ENCODE results near the gene AKAP13.
"Not testable (repeated sequence)": the region's sequence is repeated elsewhere in the genome, so short reads cannot be mapped to it uniquely, and the experiment has no call there.

AKAP13 gene

DNA sequence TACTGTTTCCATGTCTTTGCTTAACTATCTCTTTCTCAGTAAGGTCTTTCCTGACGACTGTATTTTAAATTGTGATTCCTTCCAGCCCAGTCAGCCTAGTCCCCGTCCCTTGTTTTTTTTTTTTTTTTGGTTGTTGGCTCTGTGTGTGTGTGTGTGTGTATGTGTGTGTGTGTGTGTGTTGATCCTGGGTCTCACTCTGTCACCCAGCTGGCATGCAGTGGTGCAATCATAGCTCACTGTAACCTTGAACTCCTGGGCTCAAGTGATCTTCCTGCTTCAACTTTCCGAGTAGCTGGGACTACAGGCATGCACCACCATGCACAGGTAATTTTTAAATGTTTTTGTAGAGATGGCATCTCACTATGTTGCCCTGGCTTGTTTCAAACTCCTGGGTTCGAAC, 31.3 kb upstream of the AKAP13 start:
- in situ Hi-C loops (cut with MboI; ENCODE audit: low sequenced_read_pairs): not testable (repeated sequence)

DNA sequence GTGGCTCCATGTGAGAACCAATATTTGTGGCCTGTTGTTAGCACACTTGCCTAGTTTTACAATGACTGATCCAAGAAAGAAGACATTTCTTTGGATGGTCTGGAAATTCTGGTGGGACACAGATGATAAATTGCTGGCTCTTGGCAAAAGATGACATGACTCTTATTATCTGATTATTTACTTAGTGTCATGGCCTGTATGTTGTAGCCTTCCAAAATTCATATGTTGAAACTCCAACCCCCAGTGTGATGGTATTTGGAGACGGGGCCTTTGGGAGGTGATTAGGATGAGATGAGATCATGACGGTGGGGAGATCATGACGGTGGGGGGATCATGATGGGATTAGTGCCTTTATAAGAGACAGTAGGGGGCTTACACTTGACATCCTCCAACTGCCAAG, 30.0 kb upstream of the AKAP13 start:
- in situ Hi-C loops (cut with MboI; ENCODE audit: low sequenced_read_pairs): no loop called here

- in situ Hi-C loops (cut with MboI; ENCODE audit: low sequenced_read_pairs): not testable (repeated sequence)
Measured at GRCh38 chr15:85351501-85351900, 28.9 kb upstream of the AKAP13 start.

GRCh38 chr15:85351965-85352364, 28.4 kb upstream of the AKAP13 start:
- in situ Hi-C loops (cut with MboI; ENCODE audit: low sequenced_read_pairs): no loop called here

DNA sequence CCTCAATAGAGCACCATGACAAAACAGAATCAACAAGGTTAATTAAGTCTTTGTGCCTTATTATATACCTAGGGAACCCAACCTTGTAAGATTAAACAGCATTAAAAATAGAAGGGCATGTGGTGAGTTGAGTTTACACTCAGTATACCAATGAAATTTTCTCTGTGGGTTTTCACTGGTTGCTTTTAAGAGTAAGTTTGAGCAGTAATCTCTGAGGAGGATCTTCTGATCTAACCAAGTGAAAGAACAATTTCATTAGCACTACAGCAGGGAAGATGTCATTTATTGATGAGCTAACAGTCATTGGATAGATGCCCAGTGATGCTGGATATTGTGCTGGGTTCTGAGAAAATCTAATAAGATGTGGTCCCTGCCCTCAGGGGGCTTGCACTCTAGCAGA, 26.9 kb upstream of the AKAP13 start:
- in situ Hi-C loops (cut with MboI; ENCODE audit: low sequenced_read_pairs): no loop called here

DNA sequence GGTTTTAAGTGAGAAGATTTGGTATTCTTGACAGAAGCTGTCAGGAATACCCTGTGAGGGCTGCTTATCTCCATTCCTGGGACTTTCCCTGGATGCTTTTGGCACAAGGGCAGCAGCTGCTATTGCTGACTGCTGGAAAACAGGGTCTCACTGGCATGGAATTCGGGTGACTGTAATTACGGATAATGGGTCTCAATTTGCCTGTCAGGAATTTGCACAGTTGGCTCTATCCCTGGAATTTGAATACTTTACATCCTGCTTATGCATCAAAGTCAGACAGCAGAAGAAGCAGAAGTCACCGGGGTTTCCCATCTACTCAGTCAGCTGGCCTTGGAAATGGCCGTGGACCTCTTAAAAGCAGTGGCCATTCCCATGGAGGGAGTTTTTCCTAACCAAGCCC, 25.9 kb upstream of the AKAP13 start:
- in situ Hi-C loops (cut with MboI; ENCODE audit: low sequenced_read_pairs): no loop called here

GRCh38 chr15:85354948-85355347, 25.5 kb upstream of the AKAP13 start:
- in situ Hi-C loops (cut with MboI; ENCODE audit: low sequenced_read_pairs): no loop called here

DNA sequence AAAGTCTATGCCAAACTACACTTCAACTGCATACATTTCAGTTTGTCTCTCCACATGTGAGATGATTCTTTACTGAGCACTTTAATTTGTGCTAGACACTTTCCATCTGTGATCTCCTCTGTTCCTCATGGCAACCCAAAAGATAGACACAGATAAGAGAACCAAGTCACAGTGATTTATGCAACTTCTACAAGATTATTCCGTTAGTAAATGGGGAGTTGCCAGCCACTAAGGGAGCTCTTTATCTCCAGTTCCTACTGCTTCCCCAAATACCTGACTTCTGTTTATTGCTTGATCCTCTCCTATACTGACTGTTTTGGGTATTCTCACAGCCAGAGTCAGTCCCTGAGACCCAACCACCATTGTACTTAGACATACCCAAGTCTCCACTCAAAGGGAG, 24.1 kb upstream of the AKAP13 start:
- in situ Hi-C loops (cut with MboI; ENCODE audit: low sequenced_read_pairs): no loop called here

- in situ Hi-C loops (cut with MboI; ENCODE audit: low sequenced_read_pairs): no loop called here
Measured at GRCh38 chr15:85361323-85361722, 19.1 kb upstream of the AKAP13 start.

GRCh38 chr15:85362436-85363081, 17.8 kb upstream of the AKAP13 start:
- in situ Hi-C loops (cut with MboI; ENCODE audit: low sequenced_read_pairs): no loop called here

DNA sequence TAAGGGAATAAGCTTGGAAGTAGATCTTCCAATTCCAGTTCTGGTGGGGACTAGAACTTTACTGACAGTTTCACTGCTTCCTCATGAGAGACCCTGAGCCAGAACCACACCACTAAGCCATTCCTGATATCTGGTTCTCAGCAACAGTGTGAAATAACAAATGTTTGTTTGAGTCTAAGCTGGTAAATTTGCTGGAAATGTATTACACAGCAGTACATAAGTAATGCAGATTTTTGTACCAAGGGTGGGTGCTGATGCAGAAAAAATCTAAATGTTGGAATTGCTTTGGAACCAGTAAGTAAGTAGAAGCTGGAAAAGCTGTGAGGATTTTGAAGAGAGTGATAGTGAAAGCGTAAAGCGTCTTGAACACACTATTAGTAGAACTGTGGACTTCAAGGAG, 14.4 kb upstream of the AKAP13 start:
- in situ Hi-C loops (cut with MboI; ENCODE audit: low sequenced_read_pairs): no loop called here

GRCh38 chr15:85367741-85368140, 12.7 kb upstream of the AKAP13 start:
- in situ Hi-C loops (cut with MboI; ENCODE audit: low sequenced_read_pairs): no loop called here

DNA sequence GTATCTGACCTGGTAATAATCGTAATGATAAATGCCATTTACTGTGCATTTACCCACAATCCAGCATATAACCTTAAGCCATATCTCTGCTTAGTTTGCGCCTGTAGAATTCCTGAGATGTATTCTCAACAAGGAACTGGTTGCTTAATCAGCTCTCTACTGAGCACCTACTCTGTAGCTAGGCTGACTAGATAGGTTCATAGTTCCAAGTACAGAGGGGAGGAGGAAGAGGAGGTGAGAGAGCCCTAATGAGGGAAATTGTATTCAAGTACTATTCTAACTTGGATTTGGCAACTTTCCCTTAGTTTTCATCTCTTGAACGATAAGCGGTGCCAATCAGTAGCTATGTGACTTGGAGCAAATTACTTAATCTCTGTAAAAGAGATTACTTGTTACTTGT, 5.6 kb upstream of the AKAP13 start:
- in situ Hi-C loops (cut with MboI; ENCODE audit: low sequenced_read_pairs): no loop called here

DNA sequence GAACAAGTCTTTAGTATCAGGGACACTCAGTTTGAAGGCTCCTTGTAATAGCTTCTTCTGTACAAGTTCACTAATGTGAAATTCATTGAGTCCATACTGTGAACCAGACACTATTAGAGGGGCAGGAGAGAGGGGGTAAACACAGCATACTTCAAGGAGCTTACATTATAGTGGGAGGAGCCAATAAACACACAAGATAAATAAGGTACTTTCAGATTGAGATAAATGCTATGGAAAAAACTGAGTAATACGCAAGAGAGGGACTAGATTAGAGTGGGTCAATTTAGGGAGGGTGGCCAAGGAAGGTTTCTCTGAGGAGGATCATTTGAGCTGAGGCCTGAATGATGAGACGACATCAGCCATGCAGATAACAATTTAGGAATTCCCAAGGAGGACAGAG, 3.1 kb upstream of the AKAP13 start:
- in situ Hi-C loops (cut with MboI; ENCODE audit: low sequenced_read_pairs): no loop called here

GRCh38 chr15:85377986-85378385, 2.4 kb upstream of the AKAP13 start:
- in situ Hi-C loops (cut with MboI; ENCODE audit: low sequenced_read_pairs): no loop called here

GRCh38 chr15:85379403-85380131, 836 bp upstream of the AKAP13 start:
- in situ Hi-C loops (cut with MboI; ENCODE audit: low sequenced_read_pairs): no loop called here

DNA sequence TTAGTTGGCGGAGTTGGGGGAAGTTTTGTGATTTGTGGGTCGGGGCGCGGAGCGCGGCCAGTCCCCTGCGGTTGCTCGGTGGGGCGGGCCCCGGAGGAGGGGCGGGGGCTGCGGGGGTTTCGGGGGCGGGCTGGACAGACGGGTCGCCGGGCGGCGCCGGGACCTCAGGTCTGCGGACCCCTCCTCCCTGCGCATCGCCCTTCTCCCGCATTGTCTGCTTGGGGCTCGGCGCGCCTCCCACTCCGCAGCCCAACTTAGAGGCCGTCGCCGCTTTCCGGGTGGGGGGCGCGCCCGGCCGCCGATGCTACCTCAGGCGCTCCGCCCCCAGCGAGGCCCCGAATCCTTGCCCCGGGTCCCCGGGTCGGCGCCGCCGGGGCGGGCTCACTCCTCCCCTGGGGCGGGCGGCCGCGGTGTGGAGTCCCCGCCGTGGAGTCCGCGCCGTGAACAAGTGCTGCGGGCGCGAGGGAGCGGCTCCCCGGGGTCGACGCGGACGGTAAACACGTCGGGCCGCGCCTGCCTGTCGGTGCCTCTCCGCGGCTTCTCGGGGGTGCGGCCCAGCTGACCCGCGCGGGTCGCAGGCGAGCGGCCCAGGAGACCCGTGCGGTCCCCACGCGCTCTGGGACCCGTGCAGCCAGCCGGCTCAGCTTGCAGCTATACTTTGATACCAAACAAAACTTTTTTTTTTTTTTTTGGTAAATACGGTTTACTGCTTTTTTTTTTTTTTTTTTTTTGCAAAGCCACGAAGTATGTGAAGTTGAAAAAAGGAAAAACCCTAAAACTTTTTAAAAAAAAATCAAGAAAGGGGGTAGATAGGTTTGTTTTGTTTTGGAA, 624 bp downstream of the AKAP13 start:
- in situ Hi-C loops (cut with MboI; ENCODE audit: low sequenced_read_pairs): no loop called here

DNA sequence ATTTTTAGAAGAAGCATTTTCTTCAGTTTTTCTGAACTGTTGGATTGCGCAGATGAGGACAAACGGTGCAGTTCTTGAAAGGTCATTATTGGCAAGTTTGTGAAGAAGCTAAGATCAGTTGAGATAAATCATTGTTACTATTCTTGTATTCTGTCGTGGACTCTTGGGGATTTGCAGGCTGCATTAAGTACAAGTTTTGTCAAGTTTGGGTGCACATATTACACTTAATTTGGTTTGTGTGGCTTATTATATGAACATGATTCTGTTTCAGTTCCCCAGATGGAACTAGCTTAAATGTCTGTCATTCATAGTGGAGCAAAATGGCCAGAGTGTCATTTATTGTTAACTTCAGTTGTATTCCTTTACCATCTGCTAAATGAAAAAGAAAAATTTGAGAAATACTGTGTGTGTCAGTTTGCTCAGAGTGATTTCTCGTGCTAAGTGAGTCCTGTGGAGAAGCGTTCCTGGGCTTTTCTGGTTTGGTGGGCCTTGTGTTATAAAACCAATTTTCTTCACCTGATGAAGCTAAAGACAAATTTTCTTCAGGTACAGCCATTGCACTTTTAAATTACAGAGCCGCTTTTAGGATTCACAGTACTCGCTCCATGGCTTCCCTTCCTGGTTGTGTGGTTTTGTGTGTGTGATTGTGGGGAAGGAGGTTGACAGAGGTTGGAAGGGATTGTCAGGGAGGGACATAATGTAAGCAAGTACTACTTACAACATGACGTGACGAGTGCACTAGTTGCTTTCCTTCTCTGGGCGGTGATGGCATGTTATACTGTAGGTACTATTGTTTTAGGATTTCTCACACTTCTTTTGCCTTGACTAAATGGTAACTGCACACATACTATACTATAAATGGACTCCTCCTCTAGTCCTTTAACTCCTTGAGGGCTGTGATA, 1.7 kb downstream of the AKAP13 start:
- in situ Hi-C loops (cut with MboI; ENCODE audit: low sequenced_read_pairs): no loop called here

GRCh38 chr15:85382942-85383341, 2.5 kb downstream of the AKAP13 start:
- in situ Hi-C loops (cut with MboI; ENCODE audit: low sequenced_read_pairs): no loop called here

GRCh38 chr15:85383470-85384148, 3.2 kb downstream of the AKAP13 start:
- in situ Hi-C loops (cut with MboI; ENCODE audit: low sequenced_read_pairs): no loop called here
